HFF-Myc (cell line): ENCODE measurements around the gene ADCY1.

Experiments used
- DNase-seq: peaks from one replicate; pipeline ENCODE4 v3.0.0-alpha.2; 2011; ENCODE audit warnings: low read depth; ENCODE audit errors: extremely low read depth
- H3K4me3 ChIP-seq: replicated peaks from 2 replicates; pipeline ENCODE4 v1.5.1; 2011; ENCODE audit warnings: low read depth, mild to moderate bottlenecking, control low read depth, low read length
- CTCF ChIP-seq: IDR thresholded peaks from 2 replicates; pipeline ENCODE4 v1.5.1; 2012; ENCODE audit warnings: mild to moderate bottlenecking, low read depth, low read length, control low read depth; ENCODE audit errors: missing control alignments

ADCY1 gene

GRCh38 chr7:45657136-45657889, 83.1 kb downstream of the ADCY1 start:
- no peak for DNase-seq
- no peak overlapping the region for H3K4me3 ChIP-seq
- no peak for TF ChIP-seq CTCF

GRCh38 chr7:45657890-45658715, 83.9 kb downstream of the ADCY1 start:
- no peak for DNase-seq
- TF ChIP-seq CTCF: no peak
- no peak overlapping the region for H3K4me3 ChIP-seq

GRCh38 chr7:45658716-45659495, 84.7 kb downstream of the ADCY1 start:
- no peak for DNase-seq
- no peak overlapping the region for H3K4me3 ChIP-seq
- no peak for TF ChIP-seq CTCF

- H3K4me3 ChIP-seq: no peak overlapping the region
- TF ChIP-seq CTCF: no peak
- DNase-seq: no peak
These were observed 85.5 kb downstream of the ADCY1 start for GRCh38 chr7:45659496-45660139.

- no peak for TF ChIP-seq CTCF
- DNase-seq: no peak
- H3K4me3 ChIP-seq: no peak overlapping the region
These were observed 86.2 kb downstream of the ADCY1 start for GRCh38 chr7:45660201-45660900.

GRCh38 chr7:45660901-45661211, 86.7 kb downstream of the ADCY1 start:
- no peak overlapping the region for H3K4me3 ChIP-seq
- DNase-seq: no peak
- no peak for TF ChIP-seq CTCF
